Psoas muscle (tissue), 8 donors: ENCODE results near the gene LHFPL3. TPM values are rescaled to one million over a fixed set of nuclear protein-coding genes. Genes with fewer than 3 reads are reported as not detected.

Experiments used
- ATAC-seq, 4 donors: fragments of 200-7000 bp; cut with Tn5 transposase; one replicate each; pipeline ENCODE4 v1.9.1; 2020; ENCODE audit warnings: moderate library complexity in 3 of 4, mild to moderate bottlenecking in 2 of 4
- DNase-seq, 2 donors: peaks; one replicate each; pipeline ENCODE4 v3.0.0-alpha.2; 2020
- H3K27ac ChIP-seq: fragments of 200-600 bp; one replicate; pipeline ENCODE4 v1.8.0; 2022
- H3K27me3 ChIP-seq, 3 donors: fragments of 200-600 bp in 1 of 3; one replicate each; pipeline versions ENCODE4 v1.6.1 to v1.8.0; 2013 to 2022; ENCODE audit warnings: low read length in 2 of 3, mild to moderate bottlenecking in 2 of 3, moderate library complexity in 1 of 3; ENCODE audit not compliant: insufficient read depth in 3 of 3
- H3K36me3 ChIP-seq, 2 donors: fragments of 200-600 bp in 1 of 2; one replicate each; pipeline versions ENCODE4 v1.6.1 to v1.8.0; 2013 to 2022; ENCODE audit warnings: low read depth in 1 of 2, mild to moderate bottlenecking in 1 of 2, moderate library complexity in 1 of 2; ENCODE audit not compliant: insufficient read depth in 1 of 2
- H3K4me1 ChIP-seq: fragments of 200-600 bp; one replicate; pipeline ENCODE4 v1.8.0; 2022
- H3K4me3 ChIP-seq: fragments of 200-600 bp; one replicate; pipeline ENCODE4 v1.8.0; 2022; ENCODE audit warnings: mild to moderate bottlenecking
- H3K9me3 ChIP-seq: fragments of 200-600 bp; one replicate; pipeline ENCODE4 v1.8.0; 2022
- WGBS, 3 donors: extraction: QIAGEN DNeasy Blood & Tissue Kit; methylation state at CpG; one replicate each; pipeline versions ENCODE4 v1.1.6 to v1.1.7; 2013; 5-methylcytosine and 5-hydroxymethylcytosine counted together
- intact Hi-C, 2 donors: fragments of 100-400 bp; cut with DNase I; formaldehyde crosslinking; loops; one replicate each; pipeline versions ENCODE4 v1.11.0 to v1.14.2; 2022
- polyA plus RNA-seq, 3 donors: library from polyadenylated mRNA; stranded (reverse); fragments of 200-250 nt; gene quantifications; one replicate each; pipeline ENCODE4 v1.2.3, GENCODE V29; 2013
- total RNA-seq, 4 donors: library from RNA; stranded (reverse); fragmentation: NEBNext Ultra II Directional in 2 of 4; extraction: Animal tissue kit (Norgen Biotek cat#: 25700) in 2 of 4; gene quantifications; one replicate each; pipeline versions ENCODE4 v1.2.1 to v1.2.4, GENCODE V29; 2021 to 2023
- TF ChIP-seq, protein P1 (sequence below): fragments of 200-600 bp; IDR thresholded peaks from one replicate; pipeline ENCODE4 v1.8.0; 2022; ENCODE audit warnings: antibody characterized with exemption
- donor health status: healthy with polysubstance abuse.
- donor health status: DM: no; HTN: no; CAD: no; lungs with moderate emphysema.
- donor health status: Bipolar disorder and iron deficiency.
- donor health status: healthy.
- donor health status: DM: yes; HTN: yes; CAD: no.
- donor health status: DM: no; HTN: no; CAD: no.
- donor health status: DM: no; HTN: no; CAD: no.
- donor health status: DM: yes; HTN: yes; CAD: no.

LHFPL3 gene
- total and polyA plus RNA-seq, 7 donors: not detected

DNA sequence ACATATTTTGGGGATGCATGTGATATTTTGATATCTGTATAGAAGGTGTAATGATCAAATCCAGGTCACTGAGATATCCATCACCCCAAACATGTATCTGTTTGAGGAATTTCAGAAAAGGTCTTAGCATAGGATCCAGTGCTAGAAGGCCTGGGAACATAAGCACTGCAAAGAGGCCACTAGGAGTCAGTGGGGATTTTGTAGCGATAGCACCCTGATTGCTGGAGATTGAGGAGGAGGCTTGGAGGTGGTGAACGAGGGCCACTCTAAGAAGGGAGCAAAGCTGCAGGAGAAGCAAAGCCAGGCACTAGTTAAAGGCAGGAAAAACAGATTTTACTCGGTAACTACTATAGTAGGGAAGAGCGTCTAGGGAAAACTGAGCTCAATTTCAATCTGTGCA lies 324.0 kb downstream of the LHFPL3 start:
- H3K27ac ChIP-seq: no peak overlapping the region
- no peaks in the 10 kb centered on the region for H3K36me3 ChIP-seq
- intact Hi-C loops: no loop called here
- ATAC-seq: no peak
- TF ChIP-seq, protein P1, sequence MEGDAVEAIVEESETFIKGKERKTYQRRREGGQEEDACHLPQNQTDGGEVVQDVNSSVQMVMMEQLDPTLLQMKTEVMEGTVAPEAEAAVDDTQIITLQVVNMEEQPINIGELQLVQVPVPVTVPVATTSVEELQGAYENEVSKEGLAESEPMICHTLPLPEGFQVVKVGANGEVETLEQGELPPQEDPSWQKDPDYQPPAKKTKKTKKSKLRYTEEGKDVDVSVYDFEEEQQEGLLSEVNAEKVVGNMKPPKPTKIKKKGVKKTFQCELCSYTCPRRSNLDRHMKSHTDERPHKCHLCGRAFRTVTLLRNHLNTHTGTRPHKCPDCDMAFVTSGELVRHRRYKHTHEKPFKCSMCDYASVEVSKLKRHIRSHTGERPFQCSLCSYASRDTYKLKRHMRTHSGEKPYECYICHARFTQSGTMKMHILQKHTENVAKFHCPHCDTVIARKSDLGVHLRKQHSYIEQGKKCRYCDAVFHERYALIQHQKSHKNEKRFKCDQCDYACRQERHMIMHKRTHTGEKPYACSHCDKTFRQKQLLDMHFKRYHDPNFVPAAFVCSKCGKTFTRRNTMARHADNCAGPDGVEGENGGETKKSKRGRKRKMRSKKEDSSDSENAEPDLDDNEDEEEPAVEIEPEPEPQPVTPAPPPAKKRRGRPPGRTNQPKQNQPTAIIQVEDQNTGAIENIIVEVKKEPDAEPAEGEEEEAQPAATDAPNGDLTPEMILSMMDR: no peak
- no peaks in the 10 kb centered on the region for H3K9me3 ChIP-seq
- 65 to 79% (median 66%) methylated on average over 4 of the region's 4 CpGs for WGBS, 3 donors
- no peaks in the 10 kb centered on the region for H3K27me3 ChIP-seq
- H3K4me3 ChIP-seq: no peak overlapping the region
- no peaks in the 10 kb centered on the region for H3K4me1 ChIP-seq
- no peak for DNase-seq

- no peaks in the 10 kb centered on the region for H3K36me3 ChIP-seq
Observed at GRCh38 chr7:104652865-104653264, 324.5 kb downstream of the LHFPL3 start.

DNA sequence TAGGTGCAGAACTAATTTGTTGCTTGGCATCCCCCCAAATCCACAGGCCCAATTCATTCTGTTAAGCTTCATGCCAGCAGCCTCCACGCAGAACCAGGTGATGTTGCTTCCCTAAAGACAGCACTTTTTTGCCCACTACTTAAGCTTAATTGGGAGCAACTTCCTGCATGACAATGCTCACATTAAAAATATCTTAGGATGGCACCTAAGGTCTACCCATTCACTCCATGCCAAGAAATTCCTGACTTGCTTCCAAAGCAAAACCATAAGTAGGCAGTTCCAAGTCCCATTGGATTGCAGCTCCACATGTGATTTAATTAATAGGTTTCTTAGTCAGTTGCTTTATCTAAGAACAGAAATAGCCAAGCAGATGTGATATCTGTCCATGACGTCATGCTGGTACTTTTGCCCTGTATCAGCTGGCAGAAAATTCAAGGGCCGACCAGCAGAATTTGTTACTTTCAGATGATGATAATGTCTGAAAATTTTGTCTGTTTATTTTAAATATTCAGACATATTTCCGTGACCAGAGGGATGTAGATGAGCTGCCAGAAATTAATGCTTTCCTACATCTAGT lies 325.5 kb downstream of the LHFPL3 start:
- intact Hi-C loops: no loop called here
- WGBS, 3 donors: 53 to 56% (median 56%) methylated on average over 4 of the region's 4 CpGs
- no peaks in the 10 kb centered on the region for H3K36me3 ChIP-seq
- H3K9me3 ChIP-seq: no peaks in the 10 kb centered on the region
- DNase-seq (no peak), ATAC-seq (no peak)
- no peak overlapping the region for H3K27ac ChIP-seq
- TF ChIP-seq, protein P1: no peak
- H3K4me3 ChIP-seq: no peak overlapping the region
- H3K4me1 ChIP-seq: no peaks in the 10 kb centered on the region
- no peaks in the 10 kb centered on the region for H3K27me3 ChIP-seq

More at GRCh38 chr7:104652865-104653264, 324.5 kb downstream of the LHFPL3 start:
- H3K4me1 ChIP-seq: no peaks in the 10 kb centered on the region
- H3K27me3 ChIP-seq: no peaks in the 10 kb centered on the region
- H3K27ac ChIP-seq: no peak overlapping the region
- intact Hi-C loops: no loop called here
- WGBS, 3 donors: 30 to 35% (median 35%) methylated on average over 1 of the region's 1 CpG
- no peaks in the 10 kb centered on the region for H3K9me3 ChIP-seq
- no peak for DNase-seq
- H3K4me3 ChIP-seq: no peak overlapping the region
- no peak for ATAC-seq
- TF ChIP-seq, protein P1: no peak

- DNase-seq: no peak
- ATAC-seq: no peak
- TF ChIP-seq, protein P1: no peak
- Histone ChIP-seq H3K4me1 (no peaks in the 10 kb centered on the region), H3K27ac (no peak overlapping the region), H3K9me3 (no peaks in the 10 kb centered on the region), H3K27me3 (no peaks in the 10 kb centered on the region), H3K36me3 (no peaks in the 10 kb centered on the region), H3K4me3 (no peak overlapping the region)
- WGBS, 3 donors: 72 to 75% (median 73%) methylated on average over 3 of the region's 3 CpGs
- intact Hi-C loops: no loop called here
Observed at GRCh38 chr7:104655592-104655991, 327.2 kb downstream of the LHFPL3 start.

DNA sequence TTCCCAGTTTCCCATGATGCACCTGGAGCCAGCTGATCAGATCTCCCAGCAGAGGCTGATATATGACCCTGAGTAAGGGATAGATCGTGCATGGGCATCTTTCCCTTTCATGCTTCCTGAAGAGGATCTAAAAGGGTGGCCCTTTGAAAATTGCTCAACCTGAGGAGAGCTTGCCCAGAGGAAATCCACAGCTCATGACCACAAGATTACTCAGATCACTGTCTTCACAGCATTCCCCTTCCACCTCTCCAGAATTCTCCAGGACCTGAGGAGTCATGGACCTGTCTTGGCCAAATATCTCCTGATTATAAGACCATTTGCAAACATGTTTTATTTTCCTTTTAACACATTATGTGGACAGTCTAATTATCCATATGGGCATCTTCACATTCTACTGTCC lies 328.1 kb downstream of the LHFPL3 start:
- H3K27ac ChIP-seq: no peak overlapping the region
- no peak for DNase-seq
- H3K4me3 ChIP-seq: no peak overlapping the region
- no peaks in the 10 kb centered on the region for H3K36me3 ChIP-seq
- 28 to 40% (median 37%) methylated on average over 1 of the region's 1 CpG for WGBS, 3 donors
- no peak for ATAC-seq
- intact Hi-C loops: no loop called here
- no peaks in the 10 kb centered on the region for H3K9me3 ChIP-seq
- no peaks in the 10 kb centered on the region for H3K4me1 ChIP-seq
- H3K27me3 ChIP-seq: no peaks in the 10 kb centered on the region
- TF ChIP-seq, protein P1: no peak
